Measurements from ENCODE around the gene ZNF865.

DNA sequence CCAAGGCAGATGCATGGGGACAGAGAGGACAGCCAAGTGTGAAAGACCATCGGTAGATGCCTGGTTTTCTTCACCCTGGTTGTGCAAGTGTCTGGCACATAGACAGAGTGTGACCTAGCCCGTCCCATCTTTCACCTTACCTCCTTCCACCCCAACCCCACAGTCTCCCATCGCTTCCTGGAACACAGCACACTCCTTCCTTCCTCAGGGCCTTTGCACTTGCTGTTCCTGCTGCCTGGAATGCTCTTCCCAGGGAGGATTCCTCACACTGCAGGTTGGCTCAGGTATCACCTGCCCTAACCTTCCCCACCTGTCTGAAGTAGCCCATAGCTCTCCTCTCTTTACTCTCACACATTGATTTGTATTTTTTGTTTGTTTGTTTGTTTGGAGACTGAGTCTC lies 9.1 kb upstream of the ZNF865 start:
- TF ChIP-seq, protein P1, sequence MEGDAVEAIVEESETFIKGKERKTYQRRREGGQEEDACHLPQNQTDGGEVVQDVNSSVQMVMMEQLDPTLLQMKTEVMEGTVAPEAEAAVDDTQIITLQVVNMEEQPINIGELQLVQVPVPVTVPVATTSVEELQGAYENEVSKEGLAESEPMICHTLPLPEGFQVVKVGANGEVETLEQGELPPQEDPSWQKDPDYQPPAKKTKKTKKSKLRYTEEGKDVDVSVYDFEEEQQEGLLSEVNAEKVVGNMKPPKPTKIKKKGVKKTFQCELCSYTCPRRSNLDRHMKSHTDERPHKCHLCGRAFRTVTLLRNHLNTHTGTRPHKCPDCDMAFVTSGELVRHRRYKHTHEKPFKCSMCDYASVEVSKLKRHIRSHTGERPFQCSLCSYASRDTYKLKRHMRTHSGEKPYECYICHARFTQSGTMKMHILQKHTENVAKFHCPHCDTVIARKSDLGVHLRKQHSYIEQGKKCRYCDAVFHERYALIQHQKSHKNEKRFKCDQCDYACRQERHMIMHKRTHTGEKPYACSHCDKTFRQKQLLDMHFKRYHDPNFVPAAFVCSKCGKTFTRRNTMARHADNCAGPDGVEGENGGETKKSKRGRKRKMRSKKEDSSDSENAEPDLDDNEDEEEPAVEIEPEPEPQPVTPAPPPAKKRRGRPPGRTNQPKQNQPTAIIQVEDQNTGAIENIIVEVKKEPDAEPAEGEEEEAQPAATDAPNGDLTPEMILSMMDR (IDR thresholded peaks at IDR 0.05), result no peak
- no peak for TF ChIP-seq POLR2A (IDR thresholded peaks at IDR 0.05)

Data from body of pancreas (tissue), 4 donors.